HG03175 (cell line): ENCODE results near the gene ATP1A2.
"Not testable (repeated sequence)": the region's sequence is repeated elsewhere in the genome, so short reads cannot be mapped to it uniquely, and the experiment has no call there.

Experiments used
- ATAC-seq: cut with Tn5 transposase; IDR thresholded peaks from one replicate; pipeline ENCODE4 v1.9.1; 2021; ENCODE audit warnings: mild to moderate bottlenecking, moderate library complexity; ENCODE audit not compliant: unreplicated experiment

ATP1A2 gene

DNA sequence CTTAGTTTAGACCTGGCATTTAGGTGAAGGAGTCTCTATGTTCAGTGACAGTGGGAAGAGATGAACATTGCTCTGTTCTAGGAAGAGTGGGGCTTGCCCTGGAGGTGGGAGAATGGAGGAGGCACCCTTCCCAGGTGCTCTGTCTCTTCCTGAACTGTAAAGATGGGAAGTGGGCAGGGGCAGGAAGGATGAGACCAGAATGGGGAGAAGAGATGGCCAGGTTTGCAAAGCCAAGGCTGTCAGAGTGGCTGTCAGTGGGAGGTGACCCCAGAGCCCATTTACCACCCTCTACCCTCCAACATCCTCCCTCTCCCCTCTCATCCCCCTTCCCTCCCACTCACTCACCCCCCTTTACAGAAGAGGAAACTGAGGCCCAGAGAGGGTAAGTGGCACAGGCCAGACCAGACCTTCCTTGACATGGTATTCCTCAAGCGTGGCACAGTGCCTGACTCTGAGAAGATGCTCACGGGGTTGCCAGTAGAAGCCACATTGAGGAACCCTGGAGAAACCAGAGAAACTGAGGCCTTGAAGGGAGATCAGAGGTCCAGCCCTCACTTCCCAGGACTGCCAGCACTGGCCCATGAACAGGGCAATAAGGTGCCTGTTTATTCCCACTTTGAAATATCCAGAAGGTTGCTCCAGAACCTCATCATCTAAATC is 15.7 kb upstream of the ATP1A2 start:
- no peak for ATAC-seq

DNA sequence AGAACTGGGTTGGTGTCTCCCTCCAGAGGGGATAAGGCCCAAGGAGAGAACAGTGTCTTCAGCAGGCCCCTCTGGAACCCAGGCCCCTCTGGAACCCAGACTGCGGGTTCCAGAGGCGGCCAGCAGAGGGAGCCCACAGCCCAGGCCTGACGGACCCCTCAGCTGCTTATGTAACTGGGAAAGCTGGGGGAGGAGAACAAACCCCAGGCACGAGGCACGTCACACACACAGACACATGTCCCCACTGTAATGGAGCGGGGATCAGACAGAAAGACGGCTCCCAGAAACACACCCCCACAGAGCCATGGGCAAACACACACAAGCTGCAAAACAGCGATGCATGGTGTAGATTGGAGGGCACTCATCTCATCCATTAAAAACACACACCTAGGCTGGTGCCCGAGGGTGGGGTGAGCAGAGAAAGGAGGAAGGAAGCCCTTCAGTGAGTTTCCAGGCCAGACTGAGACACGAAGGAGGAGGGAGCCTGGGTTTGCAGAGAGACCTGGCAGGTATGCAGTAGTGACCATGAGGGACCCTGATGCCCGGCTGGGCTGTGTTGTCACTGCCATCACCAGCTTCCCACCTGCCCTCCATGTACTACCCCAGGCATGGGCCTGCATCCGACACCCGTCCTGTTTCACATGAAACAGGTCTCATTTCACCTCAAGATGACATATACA is 14.4 kb upstream of the ATP1A2 start:
- no peak for ATAC-seq

DNA sequence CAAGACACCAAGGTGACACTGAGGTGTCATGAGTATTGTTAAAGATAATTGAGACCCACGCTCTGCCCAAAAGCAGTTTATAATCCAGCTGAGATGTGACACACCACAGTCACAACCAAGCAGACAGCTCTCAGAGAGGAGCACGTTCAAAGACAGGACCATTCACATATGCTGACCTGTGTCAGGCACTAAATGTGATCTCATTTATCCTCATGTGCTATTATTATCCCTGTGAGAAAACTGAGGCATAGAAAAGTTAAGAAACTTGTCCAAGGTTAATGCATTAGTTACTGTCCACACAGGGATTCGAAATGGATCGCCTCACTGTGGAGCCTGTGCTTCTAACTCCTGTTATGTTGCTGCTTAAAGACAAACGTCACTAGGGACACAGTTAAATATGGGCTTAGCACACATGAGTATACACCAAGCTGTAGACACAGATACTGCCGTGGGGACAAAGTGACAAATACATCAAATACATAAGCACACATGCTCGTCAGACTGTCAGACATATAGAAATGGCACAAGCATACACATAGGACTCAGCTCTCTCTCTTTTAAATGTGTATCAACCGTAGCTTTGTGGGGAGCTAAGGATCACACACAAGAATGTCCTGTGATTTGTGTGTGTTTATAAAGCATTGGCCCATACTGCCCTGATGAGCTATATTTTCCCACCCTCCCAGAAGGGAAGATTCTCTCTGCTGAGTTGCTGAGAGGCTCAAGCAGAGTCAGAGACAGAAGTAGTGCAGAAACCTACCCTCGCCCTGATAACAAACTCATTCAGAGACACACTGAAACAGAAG is 13.6 kb upstream of the ATP1A2 start:
- ATAC-seq, result no peak

- ATAC-seq, result no peak
Measured at GRCh38 chr1:160103658-160104408, 11.7 kb upstream of the ATP1A2 start.

DNA sequence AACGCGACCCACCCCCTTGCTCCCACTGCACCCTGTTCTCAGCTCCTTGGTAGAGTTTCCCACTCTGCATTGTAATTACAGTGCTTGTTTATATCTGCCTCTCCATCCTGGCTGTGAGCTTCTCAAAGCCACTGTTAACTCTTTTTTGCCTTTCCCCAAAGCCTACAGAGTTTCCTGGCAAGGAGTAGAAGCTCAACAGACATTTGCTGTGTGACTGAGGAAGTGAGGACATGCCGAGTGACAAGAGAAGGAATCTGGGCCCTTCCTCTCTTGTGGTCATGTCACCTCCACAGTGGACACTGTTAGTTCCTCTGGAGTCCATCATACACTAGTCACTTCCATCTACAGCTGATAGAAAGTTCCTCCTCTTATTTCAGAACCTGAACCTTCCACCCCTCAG is 11.1 kb upstream of the ATP1A2 start:
- ATAC-seq, result no peak

GRCh38 chr1:160105155-160105554 is 10.4 kb upstream of the ATP1A2 start:
- ATAC-seq, result no peak

GRCh38 chr1:160107512-160107911 is 8.0 kb upstream of the ATP1A2 start:
- no peak for ATAC-seq

DNA sequence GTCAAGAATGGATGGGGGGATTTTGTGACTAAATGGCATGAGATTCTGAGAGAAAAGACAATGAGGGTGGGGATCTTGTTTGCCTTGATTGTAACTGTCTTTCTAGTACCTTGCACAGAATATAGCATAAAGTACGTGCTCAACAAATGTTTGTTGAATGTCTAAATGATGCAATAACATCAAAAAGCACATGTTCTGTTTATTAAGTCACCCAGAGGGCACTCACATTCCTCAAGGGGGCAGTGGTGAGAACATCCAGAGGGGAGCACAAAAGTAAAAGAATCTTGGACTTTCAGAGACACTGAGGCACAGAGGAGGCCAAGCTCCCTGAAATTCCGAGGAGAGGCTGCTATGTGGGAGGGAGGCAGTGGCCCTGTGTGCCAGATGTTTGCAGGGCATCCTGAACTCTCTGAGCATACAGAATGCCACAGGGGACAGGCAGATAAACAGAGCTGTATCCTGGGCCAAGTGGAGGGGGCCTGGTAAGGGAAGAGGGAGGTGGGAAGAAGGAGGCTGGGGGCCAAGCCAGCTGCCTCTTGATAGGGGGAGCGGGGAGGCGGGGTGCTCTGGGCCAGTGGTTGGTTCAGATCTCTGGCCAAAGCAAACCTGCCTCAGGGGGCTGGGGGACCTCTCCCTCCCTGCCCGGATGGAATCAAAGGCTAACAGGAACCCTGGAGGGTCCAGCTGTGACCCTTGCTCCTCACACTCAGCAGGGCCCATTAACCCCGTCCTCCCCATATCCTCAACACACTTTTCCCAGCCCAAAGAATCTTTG is 6.5 kb upstream of the ATP1A2 start:
- no peak for ATAC-seq

- ATAC-seq, result no peak
Measured at GRCh38 chr1:160109686-160110085, 5.9 kb upstream of the ATP1A2 start.

GRCh38 chr1:160111462-160111861 is 4.1 kb upstream of the ATP1A2 start:
- ATAC-seq, result not testable (repeated sequence)

DNA sequence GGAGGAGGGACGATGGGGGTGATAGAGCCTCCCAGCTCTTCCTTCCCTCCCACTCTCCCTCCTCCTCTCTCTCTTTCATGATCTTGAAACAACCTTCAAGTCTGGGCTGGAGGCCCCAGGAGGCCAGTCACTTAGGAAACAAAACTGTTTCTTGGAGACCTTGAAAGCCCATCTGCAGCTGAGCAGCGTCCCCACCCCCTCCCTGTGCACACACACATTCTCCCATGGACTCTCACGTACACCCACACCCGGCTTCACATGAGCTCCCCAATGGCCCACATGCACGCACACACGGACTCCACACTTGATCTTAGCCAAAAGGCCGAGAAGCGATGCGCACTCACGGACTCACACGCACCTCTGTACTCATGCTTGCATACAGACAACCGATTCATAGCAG is 3.2 kb upstream of the ATP1A2 start:
- ATAC-seq, result no peak

GRCh38 chr1:160113407-160113806 is 2.2 kb upstream of the ATP1A2 start:
- no peak for ATAC-seq

DNA sequence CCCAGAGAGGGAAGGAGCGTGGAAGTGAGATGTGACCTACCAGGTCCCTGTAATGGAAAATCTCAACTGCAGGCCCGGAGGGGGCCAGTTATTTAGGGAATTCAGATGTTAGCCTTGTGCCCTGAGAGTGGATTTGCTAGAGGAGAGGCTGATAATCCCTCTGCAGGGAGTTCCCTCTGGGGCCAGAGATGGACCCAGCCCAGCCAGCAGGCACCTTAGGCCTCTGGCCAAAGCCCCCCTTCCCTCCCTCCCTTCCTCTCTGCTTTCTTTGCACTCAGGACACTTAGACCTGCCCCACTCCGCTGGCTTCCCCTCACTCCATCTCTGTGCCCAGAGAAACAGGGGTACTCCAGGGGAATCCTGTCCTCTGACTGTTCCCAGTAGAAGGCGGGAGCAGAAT is 1.5 kb upstream of the ATP1A2 start:
- no peak for ATAC-seq

- ATAC-seq, result no peak
Measured at GRCh38 chr1:160116283-160117147, 956 bp downstream of the ATP1A2 start.

DNA sequence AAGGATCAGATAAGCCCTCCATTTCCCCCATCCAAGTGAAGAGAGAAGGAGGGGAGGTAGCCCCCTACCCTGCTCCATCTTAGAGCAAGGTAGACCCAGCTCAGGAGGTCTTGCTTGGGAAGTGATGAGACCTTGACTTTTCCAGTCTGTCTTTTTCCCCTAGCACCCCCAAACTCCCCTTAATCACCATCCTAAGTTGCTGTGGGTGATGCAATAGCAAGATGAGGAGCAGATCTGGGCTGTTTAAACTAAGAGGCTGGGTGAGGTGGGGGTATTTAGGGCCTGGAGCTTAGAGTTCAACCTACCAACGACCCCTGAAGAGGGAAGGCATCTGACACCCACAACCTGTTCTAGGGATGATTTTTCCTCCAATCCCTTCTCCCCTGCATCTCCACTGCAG is 1.7 kb downstream of the ATP1A2 start:
- no peak for ATAC-seq

DNA sequence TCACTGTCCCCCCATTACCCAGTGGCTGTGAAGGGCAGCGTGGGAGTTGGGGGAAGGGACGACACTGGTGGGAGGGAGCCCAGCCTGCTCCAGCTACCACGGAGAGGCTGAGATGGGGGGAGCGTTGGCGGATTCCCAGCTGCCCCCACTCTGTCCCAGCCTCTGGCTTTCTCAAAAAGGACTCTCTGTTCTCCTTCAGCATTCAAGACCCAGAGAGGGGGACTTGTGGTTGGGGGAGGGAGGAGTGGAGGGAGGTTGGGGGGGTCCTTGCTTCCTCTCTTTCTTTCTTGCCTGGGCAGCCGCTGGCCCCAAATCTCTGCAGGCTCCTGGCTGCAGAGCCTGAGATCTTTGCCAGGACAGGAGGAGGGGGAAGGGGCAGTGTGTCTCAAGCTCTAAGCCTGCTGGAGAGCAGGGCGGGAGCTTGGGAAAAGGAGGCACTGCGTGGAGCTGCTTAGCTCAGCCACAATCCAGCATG is 2.2 kb downstream of the ATP1A2 start:
- ATAC-seq, result no peak

DNA sequence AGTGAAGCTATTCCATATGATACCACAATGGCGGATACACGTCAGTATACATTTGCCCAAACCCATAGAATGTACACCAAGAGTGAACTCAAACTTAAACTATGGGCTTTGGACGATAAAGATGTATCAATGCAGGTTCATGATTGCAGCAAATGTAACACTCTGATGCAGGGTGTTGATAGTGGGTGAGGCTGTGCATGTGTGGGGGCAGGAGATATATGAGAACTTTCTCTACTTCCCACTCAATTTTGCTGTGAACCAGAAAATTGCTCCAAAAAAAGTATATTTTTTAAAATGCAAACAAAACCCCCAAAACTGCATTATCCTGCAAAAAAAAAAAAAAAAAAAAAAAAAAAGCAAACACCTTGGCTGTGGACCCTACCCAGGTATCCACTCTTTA is 3.4 kb downstream of the ATP1A2 start:
- ATAC-seq, result no peak

DNA sequence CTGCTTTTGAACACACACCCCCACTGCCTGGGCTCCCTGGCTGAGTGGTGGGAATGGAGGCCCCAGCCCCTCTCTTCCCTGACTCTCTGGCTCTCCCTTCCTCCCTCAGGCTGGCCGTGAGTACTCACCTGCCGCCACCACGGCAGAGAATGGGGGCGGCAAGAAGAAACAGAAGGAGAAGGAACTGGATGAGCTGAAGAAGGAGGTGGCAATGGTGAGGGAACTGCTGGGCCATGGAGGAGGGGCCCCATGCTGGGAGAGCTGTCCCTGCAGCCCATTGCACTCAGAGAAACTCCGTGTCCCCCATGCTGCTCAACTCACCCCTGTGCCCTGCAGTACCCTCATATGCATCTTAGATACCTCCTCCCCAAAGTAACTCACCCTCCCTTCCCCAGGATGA is 5.2 kb downstream of the ATP1A2 start:
- no peak for ATAC-seq

DNA sequence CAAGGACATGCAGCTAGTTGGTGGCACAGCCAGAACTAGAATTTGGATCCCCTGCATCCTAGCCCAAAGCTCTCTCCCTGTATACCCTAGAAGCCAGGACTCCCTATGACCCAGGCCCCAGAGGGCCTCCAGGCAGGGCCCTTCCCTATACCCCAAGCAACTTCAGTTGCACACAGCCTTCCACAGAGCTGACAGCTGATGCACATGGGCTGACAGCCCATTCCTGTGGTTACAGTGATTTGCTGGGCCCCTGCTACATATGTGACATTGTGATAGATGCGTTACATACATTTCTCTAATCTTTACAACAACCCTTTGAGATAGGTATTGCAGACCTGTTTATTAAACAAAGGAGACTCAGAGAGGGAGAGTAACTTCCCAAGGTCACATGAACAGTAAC is 5.8 kb downstream of the ATP1A2 start:
- ATAC-seq, result no peak
